Measurements from ENCODE around the gene BANF1. TPM values are rescaled to one million over a fixed set of nuclear protein-coding genes. Genes with fewer than 3 reads are reported as not detected.
A peak's percentile ranks its signal among the peaks of the same experiment; 100 is the strongest.

BANF1 gene
- total and polyA plus RNA-seq, 9 of the 15 experiments (the other 6 are each of a cell fraction or from before 2014, with no cell fraction given) = 108 to 651 (median 263) TPM

DNA sequence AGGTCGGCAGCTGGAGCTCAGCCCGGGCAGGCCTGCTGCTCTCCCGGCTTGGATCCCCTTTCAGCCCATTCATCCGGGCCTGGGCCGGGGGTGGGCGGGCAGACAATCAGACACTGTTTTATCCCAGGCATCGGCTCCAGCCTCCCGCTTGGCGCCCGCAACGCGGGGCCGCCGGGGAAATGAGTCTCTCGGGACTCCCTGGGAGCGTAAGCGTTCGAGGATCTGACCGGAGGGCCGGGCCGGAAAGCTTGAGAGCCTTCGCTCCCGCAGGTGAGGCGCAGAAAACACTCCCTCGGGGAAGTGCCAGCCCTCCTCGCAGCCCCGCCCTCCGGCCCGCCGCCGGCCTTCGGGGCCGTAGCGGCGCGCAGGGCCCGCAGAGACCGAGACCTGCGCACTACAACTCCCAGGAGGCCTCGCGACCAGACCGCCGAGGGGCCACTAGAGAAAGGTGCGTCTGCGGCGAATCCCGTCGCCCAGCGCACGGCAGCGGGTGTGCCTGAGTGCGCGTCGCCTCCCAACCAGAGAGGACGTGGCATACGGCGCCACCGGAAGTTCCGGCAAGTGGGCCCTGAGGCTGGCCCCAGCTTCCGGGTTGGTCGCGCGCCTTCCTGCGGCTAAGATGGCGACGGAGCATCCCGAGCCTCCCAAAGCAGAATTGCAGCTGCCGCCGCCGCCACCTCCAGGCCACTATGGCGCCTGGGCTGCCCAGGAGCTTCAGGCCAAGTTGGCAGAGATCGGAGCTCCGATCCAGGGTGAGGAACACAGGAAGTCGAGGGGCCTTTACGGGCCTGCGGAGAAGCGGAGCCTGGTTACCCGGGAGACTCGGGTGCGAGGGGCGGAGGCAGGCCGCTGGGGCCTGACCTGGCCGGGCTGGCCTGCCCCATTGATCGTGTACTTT lies 49.7 kb downstream of the BANF1 start, which contains the start of gene SF3B2:
Gene SF3B2, plus strand, starts transcription at position 599 of the 898 bp plus-strand sequence. Its CDS starts 21 bp downstream, at position 620.
- no peaks in the 10 kb centered on the region for H4K20me1 ChIP-seq (replicated peaks; ENCODE audit: control insufficient read depth, insufficient read depth, low read length)
- peaks cover 16 to 33% of the 10 kb centered on the region in 2 experiments for H3K4me1 ChIP-seq (replicated peaks in 1 of 2; ENCODE audit: control insufficient read depth in 2 of 2, insufficient read depth in 2 of 2, low read length in 2 of 2)
- intact Hi-C loops (cut with micrococcal nuclease) = no loop called here
- H3K27me3 ChIP-seq (ENCODE audit: control insufficient read depth in 2 of 2, insufficient read depth in 2 of 2, low read length in 2 of 2) = no peaks in the 10 kb centered on the region
- H3K9me1 ChIP-seq (ENCODE audit: control insufficient read depth, insufficient read depth, low read length) = no peaks in the 10 kb centered on the region
- POLR2A ChIA-PET = interaction anchor here (0.5 to 4.8 kb wide), 15 partner anchors 8 to 427 kb away, joined by 3 to 32 read pairs (median 4); partner anchors contain the start of genes CATSPER1 and MUS81
- peak within 1 kb of the TSS; percentile 85 for H3K27ac ChIP-seq (ENCODE audit: extremely low read depth, low read depth, low read length)
- CTCF ChIA-PET (ENCODE audit: low intra/inter-chr PET ratio) = no interaction called here
- peak; percentile 92 to 99 (median 94) for DNase-seq (ENCODE audit: extremely low read depth in 1 of 4, low spot score in 3 of 4)
- peaks cover 43% of the 10 kb centered on the region for H3K36me3 ChIP-seq (ENCODE audit: control insufficient read depth, insufficient read depth, low read length)
- peak; percentile 98 for ATAC-seq
- H3K9ac ChIP-seq (ENCODE audit: insufficient read depth in 1 of 2, low read depth in 2 of 2, low read length in 2 of 2) = peak within 1 kb of the TSS; percentile 98 to 99
- peak within 1 kb of the TSS; percentile 99 for H3K4me2 ChIP-seq (ENCODE audit: insufficient read depth, low read length)
- BruUV-seq (replicated peaks) = no TSS peak
- WGBS (ENCODE audit: insufficient coverage, low coverage, missing lambda C conversion rate) = 1% methylated on average over 83 of the region's 84 CpGs
- in situ Hi-C loops (cut with MboI) = no loop called here
- FAIRE-seq = peak; percentile 98
- H3K79me2 ChIP-seq (ENCODE audit: control insufficient read depth, insufficient read depth, low read length) = peaks cover 31% of the 10 kb centered on the region
- H3K4me3 ChIP-seq = peak within 1 kb of the TSS; percentile 89
- no peaks in the 10 kb centered on the region for H3K9me3 ChIP-seq (replicated peaks; ENCODE audit: control insufficient read depth, insufficient read depth, low read depth, low read length)
- H2AFZ ChIP-seq (ENCODE audit: low read depth, low read length) = peak within 1 kb of the TSS; percentile 96
- TF ChIP-seq EP400 (IDR thresholded peaks at IDR 0.05) = peak; percentile 96
- TF ChIP-seq, protein P1, sequence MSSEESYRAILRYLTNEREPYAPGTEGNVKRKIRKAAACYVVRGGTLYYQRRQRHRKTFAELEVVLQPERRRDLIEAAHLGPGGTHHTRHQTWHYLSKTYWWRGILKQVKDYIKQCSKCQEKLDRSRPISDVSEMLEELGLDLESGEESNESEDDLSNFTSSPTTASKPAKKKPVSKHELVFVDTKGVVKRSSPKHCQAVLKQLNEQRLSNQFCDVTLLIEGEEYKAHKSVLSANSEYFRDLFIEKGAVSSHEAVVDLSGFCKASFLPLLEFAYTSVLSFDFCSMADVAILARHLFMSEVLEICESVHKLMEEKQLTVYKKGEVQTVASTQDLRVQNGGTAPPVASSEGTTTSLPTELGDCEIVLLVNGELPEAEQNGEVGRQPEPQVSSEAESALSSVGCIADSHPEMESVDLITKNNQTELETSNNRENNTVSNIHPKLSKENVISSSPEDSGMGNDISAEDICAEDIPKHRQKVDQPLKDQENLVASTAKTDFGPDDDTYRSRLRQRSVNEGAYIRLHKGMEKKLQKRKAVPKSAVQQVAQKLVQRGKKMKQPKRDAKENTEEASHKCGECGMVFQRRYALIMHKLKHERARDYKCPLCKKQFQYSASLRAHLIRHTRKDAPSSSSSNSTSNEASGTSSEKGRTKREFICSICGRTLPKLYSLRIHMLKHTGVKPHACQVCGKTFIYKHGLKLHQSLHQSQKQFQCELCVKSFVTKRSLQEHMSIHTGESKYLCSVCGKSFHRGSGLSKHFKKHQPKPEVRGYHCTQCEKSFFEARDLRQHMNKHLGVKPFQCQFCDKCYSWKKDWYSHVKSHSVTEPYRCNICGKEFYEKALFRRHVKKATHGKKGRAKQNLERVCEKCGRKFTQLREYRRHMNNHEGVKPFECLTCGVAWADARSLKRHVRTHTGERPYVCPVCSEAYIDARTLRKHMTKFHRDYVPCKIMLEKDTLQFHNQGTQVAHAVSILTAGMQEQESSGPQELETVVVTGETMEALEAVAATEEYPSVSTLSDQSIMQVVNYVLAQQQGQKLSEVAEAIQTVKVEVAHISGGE (CRISPR knock-in tag; IDR thresholded peaks at IDR 0.05) = peak; percentile 9 to 95 (median 63); a peak in 5 of 6 replicates
- TF ChIP-seq ZNF77 (CRISPR knock-in tag; IDR thresholded peaks at IDR 0.05) = no peak
- TF ChIP-seq POLR2H (tag; IDR thresholded peaks at IDR 0.05; ENCODE audit: low read depth) = peak; percentile 73
- peak; percentile 47; the same call in 1 of the 2 replicates for TF ChIP-seq HDAC2 (IDR thresholded peaks at IDR 0.05)
- TF ChIP-seq ZNF124 (CRISPR knock-in tag; IDR thresholded peaks at IDR 0.05) = no peak
- TF ChIP-seq TBP (optimal IDR thresholded peaks at IDR 0.05; ENCODE audit: low read depth, low read length) = peak; percentile 88
- TF ChIP-seq GTF2F1 (IDR thresholded peaks at IDR 0.05; ENCODE audit: low read depth, low read length) = no peak
- no peak for TF ChIP-seq STAT5A (IDR thresholded peaks at IDR 0.05; ENCODE audit: borderline replicate concordance, low read length)
- no peak for TF ChIP-seq SMARCC2 (IDR thresholded peaks at IDR 0.05; ENCODE audit: low read depth)
- no peak for TF ChIP-seq ZNF586 (CRISPR knock-in tag; conservative IDR thresholded peaks at IDR 0.05)
- peak; percentile 88 for TF ChIP-seq CBFB (CRISPR knock-in tag; IDR thresholded peaks at IDR 0.05)
- TF ChIP-seq RCOR1 (IDR thresholded peaks at IDR 0.05; ENCODE audit: borderline replicate concordance in 1 of 2, low read depth in 2 of 2, low read length in 2 of 2) = peak in 1 of 2 experiments; percentile 35; a peak in 1 of 4 replicates
- no peak for TF ChIP-seq RBM22 (IDR thresholded peaks at IDR 0.05; ENCODE audit: low read depth, low read length, poor library complexity, severe bottlenecking)
